GM19455 (cell line): Measurements from ENCODE around the gene RNF17.

Experiments
- ATAC-seq: cut with Tn5 transposase; IDR thresholded peaks from one replicate; pipeline ENCODE4 v1.9.1; 2021; ENCODE audit not compliant: unreplicated experiment

The RNF17 gene

GRCh38 chr13:24851546-24851945 is 87.6 kb downstream of the RNF17 start:
- no peak for ATAC-seq

GRCh38 chr13:24854311-24854710 is 90.3 kb downstream of the RNF17 start:
- ATAC-seq: no peak

- no peak for ATAC-seq
Measured at GRCh38 chr13:24858953-24859352, 95.0 kb downstream of the RNF17 start.

GRCh38 chr13:24860770-24861169 is 96.8 kb downstream of the RNF17 start:
- no peak for ATAC-seq

- ATAC-seq: no peak
Measured at GRCh38 chr13:24861617-24862362, 97.8 kb downstream of the RNF17 start.

GRCh38 chr13:24863748-24864540 is 100.0 kb downstream of the RNF17 start:
- no peak for ATAC-seq

GRCh38 chr13:24864579-24864978 is 100.6 kb downstream of the RNF17 start:
- no peak for ATAC-seq

- ATAC-seq: no peak
Measured at GRCh38 chr13:24865163-24865953, 101.4 kb downstream of the RNF17 start.

- ATAC-seq: no peak
Measured at GRCh38 chr13:24866488-24866887, 102.5 kb downstream of the RNF17 start.

- ATAC-seq: no peak
Measured at GRCh38 chr13:24868874-24869273, 104.9 kb downstream of the RNF17 start.

GRCh38 chr13:24870380-24870760 is 106.4 kb downstream of the RNF17 start:
- ATAC-seq: no peak

GRCh38 chr13:24875566-24875965 is 111.6 kb downstream of the RNF17 start:
- ATAC-seq: no peak

- ATAC-seq: no peak
Measured at GRCh38 chr13:24877531-24877930, 113.6 kb downstream of the RNF17 start.

- ATAC-seq: no peak
Measured at GRCh38 chr13:24878340-24878739, 114.4 kb downstream of the RNF17 start.

- no peak for ATAC-seq
Measured at GRCh38 chr13:24882665-24883064, 118.7 kb downstream of the RNF17 start.

GRCh38 chr13:24887759-24888158 is 123.8 kb downstream of the RNF17 start:
- ATAC-seq: no peak

GRCh38 chr13:24888291-24888931 is 124.4 kb downstream of the RNF17 start:
- ATAC-seq: no peak

GRCh38 chr13:24890256-24890655 is 126.3 kb downstream of the RNF17 start:
- ATAC-seq: no peak

GRCh38 chr13:24891476-24892108 is 127.6 kb downstream of the RNF17 start:
- ATAC-seq: no peak

GRCh38 chr13:24892829-24893228 is 128.9 kb downstream of the RNF17 start:
- no peak for ATAC-seq

- no peak for ATAC-seq
Measured at GRCh38 chr13:24893863-24894262, 129.9 kb downstream of the RNF17 start.
